Stimulated activated CD4-positive, alpha-beta T cell treated with anti-CD3 and anti-CD28 coated beads, Interleukin-1b, Interleukin-23, amount 100 ng/mL, for 48 hours (primary cell): ENCODE results near the gene UBAP2.

ENCODE experiments used
- DNase-seq: peaks from one replicate; pipeline ENCODE4 v3.0.0-alpha.2; 2020

The UBAP2 gene

GRCh38 chr9:33921967-33922895, 126.5 kb downstream of the UBAP2 start:
- no peak for DNase-seq

GRCh38 chr9:33919276-33919897, 129.3 kb downstream of the UBAP2 start:
- DNase-seq: no peak

- no peak for DNase-seq
Observed at GRCh38 chr9:33917036-33917435, 131.7 kb downstream of the UBAP2 start.

- DNase-seq: no peak
Observed at GRCh38 chr9:33914887-33915628, 133.6 kb downstream of the UBAP2 start.

GRCh38 chr9:33913541-33913940, 135.1 kb downstream of the UBAP2 start:
- no peak for DNase-seq

GRCh38 chr9:33908749-33909148, 139.9 kb downstream of the UBAP2 start:
- no peak for DNase-seq

GRCh38 chr9:33908114-33908513, 140.6 kb downstream of the UBAP2 start:
- DNase-seq: no peak

- DNase-seq: no peak
Observed at GRCh38 chr9:33907347-33907746, 141.3 kb downstream of the UBAP2 start.

GRCh38 chr9:33906769-33907168, 141.9 kb downstream of the UBAP2 start:
- no peak for DNase-seq

- DNase-seq: no peak
Observed at GRCh38 chr9:33905137-33905536, 143.6 kb downstream of the UBAP2 start.

GRCh38 chr9:33903157-33903780, 145.4 kb downstream of the UBAP2 start:
- no peak for DNase-seq

- no peak for DNase-seq
Observed at GRCh38 chr9:33894316-33894715, 154.4 kb downstream of the UBAP2 start.

GRCh38 chr9:33893861-33894260, 154.8 kb downstream of the UBAP2 start:
- no peak for DNase-seq

GRCh38 chr9:33885948-33886347, 162.7 kb downstream of the UBAP2 start:
- DNase-seq: no peak

GRCh38 chr9:33884856-33885701, 163.6 kb downstream of the UBAP2 start:
- DNase-seq: no peak

GRCh38 chr9:33881635-33882034, 167.1 kb downstream of the UBAP2 start:
- DNase-seq: no peak

- DNase-seq: no peak
Observed at GRCh38 chr9:33880211-33881089, 168.2 kb downstream of the UBAP2 start.

GRCh38 chr9:33878691-33879366, 169.9 kb downstream of the UBAP2 start:
- no peak for DNase-seq

- DNase-seq: no peak
Observed at GRCh38 chr9:33877727-33878489, 170.8 kb downstream of the UBAP2 start.
